Hematopoietic multipotent progenitor cell treated with erythropoietin and hydrocortisone succinate and interleukin-3 and kit ligand, for 4 days (in vitro differentiated cells): Measurements from ENCODE around the gene ANKRD10.
"Not testable (repeated sequence)": the region's sequence is repeated elsewhere in the genome, so short reads cannot be mapped to it uniquely, and the experiment has no call there.

Experiments used
- DNase-seq: peaks from one replicate; pipeline ENCODE4 v3.0.0-alpha.2; 2015

Gene ANKRD10

DNA sequence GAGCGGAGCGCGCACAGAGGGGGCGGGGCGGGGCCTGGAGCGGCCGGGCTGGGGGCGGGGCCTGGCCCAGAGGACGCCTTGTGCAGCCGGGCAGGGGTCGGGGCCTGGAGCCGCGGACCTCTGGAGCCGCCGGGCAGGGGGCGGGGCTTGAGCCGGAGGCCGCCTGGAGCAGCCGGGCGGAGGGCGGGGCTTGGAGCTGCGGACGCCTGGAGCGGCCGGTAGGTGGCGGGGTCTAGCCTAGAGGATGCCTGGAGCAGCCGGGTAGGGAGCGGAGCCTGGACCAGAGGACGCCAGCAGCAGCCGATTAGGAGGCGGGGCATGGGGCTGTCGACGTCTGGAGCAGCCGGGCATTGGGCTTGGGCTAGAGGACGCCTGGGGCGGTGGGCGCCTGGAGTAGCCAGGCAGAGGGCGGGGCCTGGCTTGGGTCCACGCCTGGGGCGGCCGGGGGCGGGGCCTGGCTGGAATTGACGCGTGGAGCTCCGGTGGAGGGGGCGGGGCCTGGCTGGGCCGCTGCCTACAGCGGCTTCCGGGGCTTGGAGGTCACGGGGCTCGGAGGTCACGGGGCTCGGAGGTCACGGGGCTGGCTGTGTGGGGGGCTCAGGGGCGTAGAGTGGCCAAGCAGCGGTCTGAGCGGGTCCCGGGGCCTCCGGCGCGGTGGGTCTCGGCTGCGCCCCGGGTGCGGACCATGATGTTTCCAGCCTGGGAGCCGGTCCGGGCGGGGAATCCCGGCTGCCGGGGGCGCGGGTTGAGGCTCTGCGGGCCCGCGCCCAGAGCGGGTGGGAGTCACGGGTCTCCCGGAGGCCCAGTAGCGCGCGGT lies at the start of gene ANKRD10:
TSS of gene ANKRD10 (minus strand) at position 13 of the 817 bp plus-strand sequence. CDS start 135 bp downstream, outside the sequence.
- peak; percentile 99 for DNase-seq

DNA sequence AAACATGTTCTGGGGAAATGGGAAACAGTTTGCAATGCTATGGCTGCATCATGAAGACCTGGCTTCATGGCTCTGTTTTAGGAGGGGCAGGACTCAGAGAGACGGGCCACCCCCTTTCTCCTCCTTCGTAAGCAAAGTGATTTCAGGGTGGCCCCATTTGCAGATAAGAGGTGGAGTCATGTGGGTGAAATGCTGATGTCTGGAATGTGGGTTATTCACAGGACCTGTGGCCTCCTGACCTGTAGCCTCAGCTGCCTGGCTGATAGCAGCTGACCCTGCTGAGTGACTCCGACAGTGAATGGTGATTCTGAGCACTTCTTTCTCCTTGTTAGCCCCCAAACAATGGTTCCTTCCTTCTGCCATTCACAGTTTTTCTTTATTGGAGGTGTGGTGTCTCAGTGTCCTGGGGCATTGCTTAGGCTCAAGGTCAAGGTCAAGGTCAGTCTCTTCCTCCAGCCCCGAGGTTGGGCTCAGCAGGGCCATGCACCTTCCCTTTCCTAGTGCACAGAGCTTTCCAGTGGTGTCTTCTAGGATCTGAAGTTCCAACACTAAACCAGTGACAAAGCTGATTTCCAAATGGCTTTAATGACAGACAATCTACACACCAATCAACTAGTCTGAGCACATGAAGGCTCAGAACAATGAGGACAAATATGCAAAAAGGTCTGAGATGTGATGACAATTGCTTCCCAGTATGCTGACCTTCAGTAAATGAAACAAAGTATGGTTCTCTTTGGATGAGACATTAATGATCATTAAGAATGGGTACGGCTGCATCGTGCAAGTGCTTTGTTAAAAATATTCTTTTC lies 49.6 kb upstream of the ANKRD10 start:
- no peak for DNase-seq

DNA sequence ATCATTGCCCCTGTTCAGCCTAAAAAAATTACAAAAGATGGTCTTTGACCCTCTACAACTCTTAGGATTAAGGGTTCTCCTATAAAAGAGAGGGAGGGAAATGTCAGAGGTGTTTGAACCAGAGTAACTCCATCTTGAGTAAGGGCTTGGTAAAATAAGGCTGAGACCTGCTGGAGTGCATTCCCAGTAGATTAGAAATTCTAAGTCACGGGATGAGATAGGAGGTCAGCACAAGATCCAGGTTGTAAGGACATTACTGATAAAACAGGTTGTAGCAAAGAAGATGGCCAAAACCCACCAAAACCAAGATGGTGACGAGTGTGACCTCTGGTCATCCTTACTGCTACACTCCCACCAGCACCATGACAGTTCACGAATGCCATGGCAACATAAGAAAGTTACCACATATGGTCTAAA lies 48.7 kb upstream of the ANKRD10 start:
- no peak for DNase-seq

DNA sequence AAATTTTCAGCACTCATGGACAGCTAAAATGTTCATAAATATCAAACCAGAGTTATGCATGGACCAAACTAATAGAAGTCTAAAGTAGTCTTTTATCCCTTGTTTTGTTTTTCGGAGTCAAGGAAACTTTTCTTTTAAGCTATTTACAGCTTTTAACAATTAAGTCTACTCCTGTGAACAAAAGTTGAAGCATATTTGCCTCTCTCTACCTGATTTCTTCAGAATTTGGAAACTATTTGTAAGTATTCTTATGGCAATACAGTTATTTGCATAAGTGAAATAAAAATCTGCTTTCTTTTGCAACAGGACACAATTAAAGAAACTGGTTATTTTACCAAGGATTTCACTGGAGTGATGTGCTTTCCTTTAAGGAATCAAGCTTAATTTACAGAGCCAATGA lies 47.1 kb upstream of the ANKRD10 start:
- DNase-seq: no peak

DNA sequence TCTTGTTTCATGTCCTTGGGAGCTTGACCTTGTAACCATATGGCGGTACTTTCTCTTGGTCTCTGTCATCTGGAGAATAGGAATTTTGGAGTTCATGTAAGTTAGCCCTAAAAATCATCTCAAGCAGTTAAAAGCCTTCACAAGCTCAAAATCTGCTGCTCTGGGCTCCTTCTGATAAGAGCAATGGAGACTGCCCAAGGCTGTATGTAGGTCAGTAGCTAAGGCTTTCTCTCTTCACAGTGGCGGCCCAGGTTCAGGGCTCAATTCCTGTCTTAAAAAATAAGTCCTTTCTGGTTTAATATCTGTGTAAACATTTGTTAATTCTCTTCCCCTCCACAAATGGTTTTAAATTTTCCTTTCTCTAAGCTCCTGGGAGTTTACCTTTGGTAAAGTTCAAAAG lies 45.3 kb upstream of the ANKRD10 start:
- no peak for DNase-seq

DNA sequence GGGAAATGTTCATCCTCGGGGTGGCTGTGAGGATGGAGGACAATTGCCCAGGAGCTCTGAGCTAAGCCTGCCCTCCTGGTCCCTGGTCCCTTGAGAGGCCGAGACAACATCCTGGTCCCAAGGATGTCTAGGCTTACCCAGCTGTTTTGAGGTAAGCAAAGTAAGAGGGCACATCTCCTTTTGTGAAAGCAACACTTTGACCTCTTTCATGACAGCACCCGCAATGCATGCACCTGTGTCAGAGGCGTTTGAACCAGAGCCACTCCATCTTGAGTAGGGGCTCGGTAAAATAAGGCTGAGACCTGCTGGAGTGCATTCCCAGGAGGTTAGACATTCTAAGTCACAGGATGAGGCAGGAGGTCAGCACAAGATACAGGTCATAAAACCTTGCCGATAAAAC lies 43.1 kb upstream of the ANKRD10 start:
- no peak for DNase-seq

DNA sequence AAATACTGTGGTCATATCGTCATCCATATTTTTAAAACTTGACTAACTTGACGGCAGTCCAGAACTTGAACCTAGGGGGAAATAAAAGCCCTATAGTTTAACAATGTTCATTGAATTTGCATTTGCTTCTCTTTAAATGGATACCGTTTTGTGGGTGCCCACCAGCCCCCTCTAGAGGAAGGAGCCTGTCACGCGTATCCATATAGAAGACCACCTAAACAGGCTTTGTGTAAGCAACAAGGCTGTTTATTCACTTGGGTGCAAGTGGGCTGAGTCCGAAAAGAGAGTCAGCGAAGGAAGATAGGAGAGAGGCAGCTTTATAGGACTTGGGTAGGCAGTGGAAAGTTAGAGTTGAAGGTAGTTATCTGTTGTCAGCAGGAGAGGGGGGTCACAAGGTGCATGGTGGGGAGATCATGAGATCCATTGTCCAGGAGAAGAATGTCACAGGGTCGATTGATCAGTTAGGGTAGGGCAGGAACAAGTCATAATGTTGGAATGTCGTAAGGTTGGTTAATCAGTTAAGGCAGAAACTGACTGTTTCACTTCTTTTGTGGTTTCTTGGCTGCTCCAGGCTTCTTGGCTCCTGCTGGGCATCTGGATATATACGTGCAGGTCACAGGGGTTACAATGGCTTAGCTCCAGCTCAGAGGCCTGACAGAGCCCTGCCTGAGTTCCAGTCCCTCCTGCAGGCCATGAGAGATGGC lies 42.5 kb upstream of the ANKRD10 start:
- peak; percentile 10 for DNase-seq

DNA sequence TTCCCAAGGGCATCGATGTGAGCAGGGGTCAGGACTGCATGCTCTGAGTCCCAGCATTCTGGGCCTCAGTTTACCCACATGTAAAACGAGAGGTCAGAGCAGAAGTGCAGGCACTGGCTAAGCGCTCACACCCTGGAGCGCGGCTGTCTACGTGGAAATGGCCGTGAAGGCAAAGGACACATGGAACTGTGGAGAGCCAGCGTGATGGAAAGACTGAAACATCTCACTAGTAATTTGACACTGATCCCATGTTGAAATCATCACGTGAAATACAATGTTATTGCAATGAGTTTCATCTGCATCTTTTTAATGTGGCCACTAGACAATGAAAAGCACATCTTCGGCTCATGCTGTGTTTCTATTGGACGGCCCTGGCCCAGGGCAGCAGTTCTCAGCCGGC lies 41.3 kb upstream of the ANKRD10 start:
- DNase-seq: not testable (repeated sequence)

DNA sequence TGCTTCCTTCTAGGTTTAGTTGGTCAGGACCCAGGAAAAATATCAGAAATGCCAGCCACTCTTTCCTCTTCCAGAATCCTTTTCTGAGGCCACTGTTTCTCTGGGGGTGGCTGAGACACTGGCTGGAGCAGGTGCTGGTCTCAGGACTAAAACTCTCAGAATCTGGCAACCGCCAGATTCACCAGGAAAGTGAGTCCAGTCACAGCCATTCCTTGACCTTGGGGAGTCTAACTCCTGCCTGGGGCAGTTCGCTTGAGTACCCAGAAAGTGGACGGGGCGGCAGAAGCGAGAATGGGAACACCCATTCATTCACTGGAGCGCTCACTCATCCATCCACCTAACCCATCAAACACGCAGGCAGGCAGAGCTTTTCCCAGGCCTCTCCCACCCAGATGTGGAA lies 40.7 kb upstream of the ANKRD10 start:
- DNase-seq: not testable (repeated sequence)

DNA sequence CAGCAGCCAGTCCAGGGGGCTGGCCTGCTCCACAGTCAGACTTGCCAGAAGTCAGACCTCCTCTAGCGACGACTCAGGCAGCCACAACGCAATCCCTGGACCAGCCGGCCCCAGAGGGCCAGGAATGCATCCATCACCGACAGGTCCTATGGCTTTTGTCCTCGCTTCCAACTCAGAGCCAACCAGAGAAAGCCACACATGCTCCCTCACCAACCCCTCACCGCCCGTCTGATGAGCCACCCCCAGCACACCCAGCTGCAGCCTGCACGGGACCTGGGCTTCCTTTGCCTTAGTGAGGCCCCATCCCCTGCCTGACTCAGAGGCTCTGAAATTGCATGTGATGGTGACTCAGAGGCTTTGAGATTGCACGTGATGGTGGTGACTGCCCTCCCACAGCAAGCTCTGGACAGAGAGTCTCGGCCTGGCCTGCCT lies 40.2 kb upstream of the ANKRD10 start:
- peak; percentile 24 for DNase-seq

DNA sequence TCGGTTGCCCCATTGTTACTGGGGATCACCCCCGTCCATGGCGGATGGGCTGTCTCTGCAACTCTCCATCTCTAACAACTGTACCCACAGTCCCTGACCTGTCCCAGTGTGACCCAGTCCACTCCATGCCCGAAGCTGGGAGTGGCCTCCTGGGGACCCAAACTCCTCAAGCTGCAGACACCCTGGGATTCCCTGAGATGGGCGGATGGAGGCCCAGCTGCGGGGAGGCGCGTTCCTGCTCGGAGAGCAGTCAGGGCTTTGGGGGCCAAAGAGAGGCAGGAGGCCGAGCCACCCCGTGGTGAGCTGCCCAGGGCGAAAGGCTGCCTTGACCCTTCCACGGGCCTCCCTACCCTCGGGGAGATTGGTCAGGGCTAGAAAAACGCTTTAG lies 39.7 kb upstream of the ANKRD10 start:
- DNase-seq: not testable (repeated sequence)

DNA sequence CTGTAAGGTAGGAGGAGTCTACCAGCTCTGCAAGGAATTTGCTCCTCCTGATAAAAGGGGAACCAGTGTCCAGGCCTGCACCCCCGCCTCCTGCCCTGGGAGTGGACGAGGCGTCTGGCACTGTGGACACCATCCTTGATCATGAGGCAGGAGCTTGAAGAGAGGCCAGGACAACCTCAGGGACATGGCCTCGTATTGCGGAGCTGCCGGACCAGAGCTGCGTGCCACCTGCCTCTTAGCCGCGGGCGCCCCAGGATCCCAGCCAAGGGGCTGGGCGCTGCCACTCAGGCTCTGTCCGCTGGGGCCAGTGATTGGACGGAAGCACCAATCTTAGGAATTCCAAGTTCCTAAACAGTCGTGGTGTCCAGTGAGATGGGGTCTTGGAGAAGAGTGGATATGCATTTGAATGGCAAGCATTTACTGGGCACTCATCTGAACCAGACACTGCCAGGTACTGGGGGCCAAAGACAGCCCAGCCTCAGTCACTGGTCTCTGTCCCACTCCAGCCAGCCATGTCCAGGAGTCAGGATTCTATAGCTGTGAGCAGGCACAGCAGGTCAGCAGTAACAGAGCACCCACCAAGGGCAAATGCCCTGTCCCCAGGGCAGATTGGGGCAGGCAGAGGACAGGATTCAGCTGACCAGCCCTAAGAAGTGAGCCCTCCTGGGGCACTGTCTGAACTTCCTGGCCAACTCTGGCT lies 39.1 kb upstream of the ANKRD10 start:
- no peak for DNase-seq

DNA sequence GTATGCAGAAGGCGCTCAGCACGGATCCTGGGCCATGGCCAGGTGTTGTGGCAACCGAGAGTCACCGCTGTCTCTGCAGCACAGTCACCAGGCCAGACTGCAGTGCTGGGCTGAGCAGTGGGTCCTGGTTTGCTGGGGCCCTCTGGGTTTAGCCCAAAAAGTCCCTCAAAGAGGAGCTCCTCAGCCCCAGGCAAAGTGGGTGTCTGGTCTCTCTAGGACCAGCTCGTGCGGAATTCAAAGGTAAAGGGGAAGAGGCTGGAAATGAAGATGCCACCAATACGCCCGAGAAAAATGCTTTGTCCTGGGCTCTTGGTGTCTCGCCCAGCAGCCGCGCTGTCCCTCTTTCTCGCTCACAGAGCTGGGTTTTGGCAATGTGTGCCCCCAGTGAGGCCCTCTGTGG lies 38.5 kb upstream of the ANKRD10 start:
- DNase-seq: no peak

DNA sequence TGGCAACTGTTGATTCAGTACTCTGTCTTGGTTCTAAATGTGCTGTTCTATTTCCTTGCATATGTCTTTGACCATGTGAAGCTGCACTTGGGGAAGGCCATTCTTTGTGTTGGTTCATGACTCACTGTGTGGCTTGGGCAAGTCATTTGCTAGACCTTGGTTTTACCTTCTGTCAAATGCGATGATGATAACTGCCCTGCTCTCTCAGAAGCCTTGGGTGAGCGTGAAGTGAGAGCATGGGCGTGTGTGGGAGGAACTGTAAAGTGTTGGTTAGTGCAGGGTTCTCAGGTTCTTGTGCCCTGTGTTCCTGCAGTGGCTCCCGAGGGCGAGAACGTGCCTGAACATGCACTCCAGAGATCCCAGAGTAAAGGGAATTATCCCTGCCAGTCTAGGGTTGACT lies 37.3 kb upstream of the ANKRD10 start:
- not testable (repeated sequence) for DNase-seq

DNA sequence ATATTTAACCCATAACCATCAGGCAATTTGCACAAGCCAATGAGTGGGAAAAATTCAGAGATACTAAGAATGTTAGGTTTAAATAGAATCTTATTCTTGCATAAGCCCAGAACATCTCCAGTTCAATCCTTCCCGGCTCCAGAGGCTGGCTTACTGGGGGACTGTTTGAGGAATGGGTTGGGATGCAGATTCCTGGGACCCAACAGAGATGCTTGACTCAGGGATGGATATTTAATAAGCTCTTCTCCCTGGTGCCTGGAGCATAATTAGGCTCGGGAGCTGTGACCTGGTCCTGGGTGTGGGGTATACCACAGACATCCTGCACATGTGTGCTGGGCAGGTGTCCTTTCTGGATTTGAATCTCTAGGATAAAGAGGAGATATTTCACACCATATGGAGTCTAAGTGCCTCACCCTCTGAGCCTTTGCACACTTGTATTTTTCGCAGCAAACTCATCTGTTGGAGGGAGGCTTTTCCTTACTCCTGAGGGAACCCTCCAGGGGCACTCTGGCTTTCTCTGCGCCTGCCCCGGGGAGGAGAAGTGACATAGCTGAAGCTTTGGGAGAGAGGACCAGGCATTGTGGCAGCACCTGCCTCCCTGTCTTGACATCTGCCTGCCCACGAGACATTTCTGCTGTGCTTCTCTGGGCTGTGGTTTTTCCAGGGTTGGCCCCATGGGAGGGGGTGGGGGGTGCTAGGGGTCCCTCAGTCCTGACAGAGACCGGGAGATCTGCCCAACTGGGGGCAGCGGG lies 36.1 kb upstream of the ANKRD10 start:
- DNase-seq: no peak

DNA sequence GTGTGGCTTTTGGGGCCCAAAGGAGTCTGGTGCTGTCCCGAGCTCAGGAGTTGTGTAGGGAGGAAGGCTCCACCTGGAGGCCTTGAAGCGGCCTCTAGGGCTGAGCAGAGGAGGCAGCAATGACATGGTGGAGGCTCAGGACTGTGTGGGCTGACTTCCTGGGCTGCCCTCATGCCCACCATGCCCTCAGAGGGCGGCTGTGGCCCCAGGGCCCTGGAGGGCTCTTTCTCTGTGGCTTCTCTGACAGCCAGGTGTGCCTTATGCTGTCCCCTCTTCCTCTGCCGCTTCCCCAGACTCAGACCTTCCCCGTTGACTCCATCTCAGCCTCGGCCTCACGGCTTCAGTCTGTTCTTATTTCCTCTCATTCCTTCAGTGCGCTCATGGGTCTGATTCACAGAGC lies 35.5 kb upstream of the ANKRD10 start:
- DNase-seq: no peak

DNA sequence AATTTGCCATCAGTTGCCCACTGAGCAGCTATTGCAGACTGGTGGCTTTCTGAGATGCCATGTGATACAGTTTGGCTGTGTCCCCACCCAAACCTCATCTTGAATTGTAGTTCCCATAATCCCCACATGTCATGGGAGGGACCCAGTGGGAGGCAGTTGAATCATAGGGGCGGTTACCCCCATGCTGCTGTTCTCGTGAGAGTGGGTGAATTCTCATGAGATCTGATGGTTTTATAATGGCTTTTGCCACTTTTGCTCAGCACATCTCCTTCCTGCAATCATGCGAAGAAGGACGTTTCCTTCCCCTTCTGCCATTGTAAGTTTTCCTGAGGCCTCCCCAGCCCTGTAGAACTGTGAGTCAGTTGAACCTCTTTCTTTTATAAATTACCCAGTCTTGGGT lies 34.8 kb upstream of the ANKRD10 start:
- DNase-seq: peak; percentile 4

DNA sequence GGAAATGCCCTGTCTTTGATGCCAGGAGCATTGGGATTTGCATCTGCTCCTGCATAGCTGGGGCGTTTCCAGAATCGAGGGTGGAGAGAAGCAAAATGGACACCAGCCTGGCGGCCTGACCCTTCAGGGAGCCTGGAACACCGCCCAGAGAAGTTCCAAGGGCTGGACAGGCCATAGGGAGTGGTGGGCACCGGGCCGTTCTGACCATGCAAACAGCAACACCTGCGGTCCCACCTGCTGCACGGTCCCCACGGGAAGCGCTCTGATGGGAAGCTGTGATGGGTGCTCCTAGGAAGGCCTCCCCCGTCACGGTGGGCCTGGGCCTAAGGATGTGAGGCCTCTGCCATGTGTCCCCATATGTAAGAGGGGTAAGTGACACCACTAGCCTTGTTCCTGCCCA lies 34.2 kb upstream of the ANKRD10 start:
- DNase-seq: no peak

DNA sequence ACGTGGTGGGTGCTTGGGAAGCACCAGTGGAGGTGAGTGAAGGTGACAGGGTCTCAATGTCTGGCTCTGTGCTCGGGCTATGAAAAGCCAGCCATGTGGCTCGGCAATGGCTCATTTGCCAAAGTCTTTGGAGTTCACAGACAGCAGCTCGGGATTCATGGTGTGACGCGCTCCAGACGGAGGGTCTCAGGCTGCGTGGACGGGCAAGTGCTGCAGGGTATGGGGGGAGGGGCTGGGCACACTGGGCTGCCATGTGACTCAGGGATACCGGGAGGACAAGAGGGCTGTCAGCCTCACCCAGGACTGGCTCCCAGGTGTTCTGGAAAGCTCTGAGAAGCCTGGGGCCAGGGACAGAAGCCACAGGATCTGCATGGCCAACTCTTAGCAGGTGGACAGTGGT lies 32.5 kb upstream of the ANKRD10 start:
- DNase-seq: not testable (repeated sequence)

DNA sequence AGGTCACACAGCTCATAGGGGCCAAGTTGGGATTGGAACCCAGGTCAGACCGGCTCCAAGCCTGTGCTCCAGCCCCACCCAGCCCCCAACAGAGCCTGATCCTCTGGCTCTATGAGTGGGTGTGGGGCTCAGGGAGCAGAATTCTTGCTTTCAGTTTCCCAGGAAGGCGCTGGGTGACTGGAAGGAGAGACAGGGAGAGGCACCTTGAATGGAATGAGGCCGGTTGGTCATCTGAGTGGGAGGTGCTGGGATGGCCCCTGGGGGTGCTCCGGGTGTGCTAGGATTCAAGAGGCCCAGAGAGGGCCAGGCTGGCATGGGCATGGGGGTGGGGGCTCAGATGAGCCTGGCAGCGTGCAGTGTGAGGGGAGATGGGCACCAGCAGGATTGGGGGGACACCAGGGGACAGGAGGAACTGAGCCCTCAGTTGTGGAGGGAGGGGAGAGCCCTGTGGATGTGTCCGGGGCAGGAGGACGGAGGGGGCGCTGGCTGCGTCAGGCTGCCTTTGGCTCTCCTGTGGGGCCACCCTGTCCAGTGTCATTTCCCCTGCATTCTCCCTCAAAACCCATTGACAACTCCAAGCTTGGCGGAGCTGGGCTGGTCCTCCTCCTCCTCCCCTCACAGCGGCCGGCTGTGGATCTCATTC lies 31.2 kb upstream of the ANKRD10 start:
- no peak for DNase-seq
